Activated naive CD4-positive, alpha-beta T cell treated with anti-CD3 and anti-CD28 coated beads, Interleukin-2, amount 10 ng/mL, durations not matched to agents 7 days and 5 days (primary cell): ENCODE data around the gene TBCD.

Source experiments
- CTCF ChIA-PET: fragments of 350-600 bp; sonication (Branson Sonifier 250); formaldehyde crosslinking; loops from one replicate; lab custom pipeline; 2021; ENCODE audit warnings: antibody characterized with exemption; lab: Charles Lee
- DNase-seq: peaks from one replicate; pipeline ENCODE4 v3.0.0-alpha.2; 2020
- H3K27ac Mint-ChIP-seq: one replicate; pipeline ENCODE4 v1.8.0; 2021; ENCODE audit warnings: mild to moderate bottlenecking, moderate library complexity, mixed read lengths
- H3K27me3 Mint-ChIP-seq: one replicate; pipeline ENCODE4 v1.8.0; 2021; ENCODE audit warnings: mild to moderate bottlenecking, mixed read lengths
- H3K36me3 Mint-ChIP-seq: one replicate; pipeline ENCODE4 v1.8.0; 2021; ENCODE audit warnings: mixed read lengths
- H3K4me1 Mint-ChIP-seq: one replicate; pipeline ENCODE4 v1.8.0; 2021; ENCODE audit warnings: mixed read lengths
- H3K4me3 Mint-ChIP-seq: one replicate; pipeline ENCODE4 v1.8.0; 2021; ENCODE audit warnings: mild to moderate bottlenecking, moderate library complexity, mixed read lengths
- H3K9me3 Mint-ChIP-seq: one replicate; pipeline ENCODE4 v1.8.0; 2021; ENCODE audit warnings: mixed read lengths

TBCD gene

GRCh38 chr17:82866590-82867191 is 114.8 kb downstream of the TBCD start:
- Mint-ChIP-seq H3K9me3 (no peaks in the 10 kb centered on the region), H3K4me3 (no peak overlapping the region), H3K4me1 (peaks cover 58% of the 10 kb centered on the region), H3K27me3 (no peaks in the 10 kb centered on the region), H3K36me3 (peaks cover 35% of the 10 kb centered on the region), H3K27ac (peak overlapping the region; percentile 99)
- DNase-seq, result no peak
- CTCF ChIA-PET, result interaction anchor here (1.0 kb wide), 1 partner anchor 13 kb away, joined by 3 read pairs; no protein-coding TSS in a partner anchor

GRCh38 chr17:82867763-82868325 is 116.0 kb downstream of the TBCD start:
- H3K27me3 Mint-ChIP-seq, result no peaks in the 10 kb centered on the region
- H3K4me3 Mint-ChIP-seq, result no peak overlapping the region
- no peaks in the 10 kb centered on the region for H3K9me3 Mint-ChIP-seq
- no peak overlapping the region for H3K27ac Mint-ChIP-seq
- peaks cover 36% of the 10 kb centered on the region for H3K36me3 Mint-ChIP-seq
- no peak for DNase-seq
- CTCF ChIA-PET, result no interaction called here
- H3K4me1 Mint-ChIP-seq, result peaks cover 57% of the 10 kb centered on the region

- CTCF ChIA-PET, result no interaction called here
- no peaks in the 10 kb centered on the region for H3K27me3 Mint-ChIP-seq
- H3K9me3 Mint-ChIP-seq, result no peaks in the 10 kb centered on the region
- H3K36me3 Mint-ChIP-seq, result peaks cover 35% of the 10 kb centered on the region
- H3K27ac Mint-ChIP-seq, result no peak overlapping the region
- H3K4me3 Mint-ChIP-seq, result no peak overlapping the region
- DNase-seq, result no peak
- peaks cover 48% of the 10 kb centered on the region for H3K4me1 Mint-ChIP-seq
These were observed 116.9 kb downstream of the TBCD start for GRCh38 chr17:82868715-82869131.

- Mint-ChIP-seq H3K9me3 (no peaks in the 10 kb centered on the region), H3K4me1 (peaks cover 40% of the 10 kb centered on the region), H3K27ac (no peak overlapping the region), H3K36me3 (peaks cover 29% of the 10 kb centered on the region), H3K4me3 (no peak overlapping the region), H3K27me3 (no peaks in the 10 kb centered on the region)
- CTCF ChIA-PET, result interaction anchor here (1.6 kb wide), 1 partner anchor 15 kb away, joined by 4 read pairs; no protein-coding TSS in a partner anchor
- DNase-seq, result no peak
These were observed 117.7 kb downstream of the TBCD start for GRCh38 chr17:82869536-82869935.

GRCh38 chr17:82870091-82870491 is 118.2 kb downstream of the TBCD start:
- Mint-ChIP-seq H3K9me3 (no peaks in the 10 kb centered on the region), H3K27ac (no peak overlapping the region), H3K4me1 (peaks cover 36% of the 10 kb centered on the region), H3K36me3 (peaks cover 28% of the 10 kb centered on the region), H3K27me3 (no peaks in the 10 kb centered on the region), H3K4me3 (no peak overlapping the region)
- no peak for DNase-seq
- CTCF ChIA-PET, result interaction anchor here (1.6 kb wide), 1 partner anchor 15 kb away, joined by 4 read pairs; no protein-coding TSS in a partner anchor

GRCh38 chr17:82870541-82870940 is 118.7 kb downstream of the TBCD start:
- no peak overlapping the region for H3K4me3 Mint-ChIP-seq
- no peak overlapping the region for H3K27ac Mint-ChIP-seq
- H3K36me3 Mint-ChIP-seq, result peaks cover 28% of the 10 kb centered on the region
- no peaks in the 10 kb centered on the region for H3K27me3 Mint-ChIP-seq
- no peak for DNase-seq
- peaks cover 32% of the 10 kb centered on the region for H3K4me1 Mint-ChIP-seq
- CTCF ChIA-PET, result interaction anchor here (1.5 to 1.6 kb wide), 3 partner anchors 14 to 43 kb away, joined by 3 to 4 read pairs (median 4); no protein-coding TSS in a partner anchor
- H3K9me3 Mint-ChIP-seq, result no peaks in the 10 kb centered on the region

GRCh38 chr17:82871056-82871775 is 119.4 kb downstream of the TBCD start:
- peaks cover 27% of the 10 kb centered on the region for H3K4me1 Mint-ChIP-seq

GRCh38 chr17:82871776-82872561 is 120.1 kb downstream of the TBCD start:
- Mint-ChIP-seq H3K4me3 (no peak overlapping the region), H3K27me3 (no peaks in the 10 kb centered on the region), H3K4me1 (peaks cover 31% of the 10 kb centered on the region), H3K36me3 (peaks cover 30% of the 10 kb centered on the region), H3K27ac (no peak overlapping the region), H3K9me3 (no peaks in the 10 kb centered on the region)
- no peak for DNase-seq
- CTCF ChIA-PET, result interaction anchor here (0.7 to 1.5 kb wide), 4 partner anchors 13 to 211 kb away, joined by 3 to 4 read pairs (median 4); no protein-coding TSS in a partner anchor

More at GRCh38 chr17:82871056-82871775, 119.4 kb downstream of the TBCD start:
- Mint-ChIP-seq H3K27me3 (no peaks in the 10 kb centered on the region), H3K4me3 (no peak overlapping the region), H3K27ac (no peak overlapping the region), H3K36me3 (peaks cover 29% of the 10 kb centered on the region), H3K9me3 (no peaks in the 10 kb centered on the region)
- CTCF ChIA-PET, result interaction anchor here (0.7 to 1.5 kb wide), 4 partner anchors 14 to 212 kb away, joined by 3 to 4 read pairs (median 4); no protein-coding TSS in a partner anchor
- DNase-seq, result no peak

- H3K4me1 Mint-ChIP-seq, result peaks cover 29% of the 10 kb centered on the region
- peaks cover 27% of the 10 kb centered on the region for H3K36me3 Mint-ChIP-seq
- no peak for DNase-seq
- no peaks in the 10 kb centered on the region for H3K9me3 Mint-ChIP-seq
- H3K27me3 Mint-ChIP-seq, result no peaks in the 10 kb centered on the region
- CTCF ChIA-PET, result no interaction called here
- no peak overlapping the region for H3K4me3 Mint-ChIP-seq
- H3K27ac Mint-ChIP-seq, result no peak overlapping the region
These were observed 121.0 kb downstream of the TBCD start for GRCh38 chr17:82872591-82873520.

GRCh38 chr17:82873521-82873920 is 121.7 kb downstream of the TBCD start:
- peaks cover 31% of the 10 kb centered on the region for H3K36me3 Mint-ChIP-seq
- H3K27ac Mint-ChIP-seq, result no peak overlapping the region
- H3K27me3 Mint-ChIP-seq, result no peaks in the 10 kb centered on the region
- no peaks in the 10 kb centered on the region for H3K9me3 Mint-ChIP-seq
- H3K4me1 Mint-ChIP-seq, result peaks cover 34% of the 10 kb centered on the region
- no peak for DNase-seq
- CTCF ChIA-PET, result no interaction called here
- no peak overlapping the region for H3K4me3 Mint-ChIP-seq

- peaks cover 34% of the 10 kb centered on the region for H3K4me1 Mint-ChIP-seq
- H3K4me3 Mint-ChIP-seq, result no peak overlapping the region
- CTCF ChIA-PET, result interaction anchor here (1.4 kb wide), 1 partner anchor 10 kb away, joined by 8 read pairs; no protein-coding TSS in a partner anchor
- no peak overlapping the region for H3K27ac Mint-ChIP-seq
- DNase-seq, result no peak
- H3K36me3 Mint-ChIP-seq, result peaks cover 32% of the 10 kb centered on the region
- no peaks in the 10 kb centered on the region for H3K9me3 Mint-ChIP-seq
- no peaks in the 10 kb centered on the region for H3K27me3 Mint-ChIP-seq
These were observed 122.4 kb downstream of the TBCD start for GRCh38 chr17:82874011-82874835.

GRCh38 chr17:82875407-82875856 is 123.6 kb downstream of the TBCD start:
- no peak for DNase-seq

More at GRCh38 chr17:82875407-82875856, 123.6 kb downstream of the TBCD start:
- Mint-ChIP-seq H3K27me3 (no peaks in the 10 kb centered on the region), H3K4me3 (no peak overlapping the region), H3K36me3 (peaks cover 34% of the 10 kb centered on the region), H3K27ac (no peak overlapping the region), H3K4me1 (peaks cover 39% of the 10 kb centered on the region), H3K9me3 (no peaks in the 10 kb centered on the region)
- CTCF ChIA-PET, result interaction anchor here (1.4 kb wide), 1 partner anchor 11 kb away, joined by 8 read pairs; no protein-coding TSS in a partner anchor
